Testis (tissue), 3 donors: Measurements from ENCODE around the gene BTBD10. TPM values are rescaled to one million over a fixed set of nuclear protein-coding genes. Genes with fewer than 3 reads are reported as not detected.

ENCODE experiments used
- DNase-seq: peaks from one replicate; pipeline ENCODE4 v3.0.0-alpha.2; 2019
- H3K27ac ChIP-seq, 2 donors: fragments of 200-600 bp; sonication (generic); one replicate each; pipeline ENCODE4 v1.5.1; 2019
- H3K27me3 ChIP-seq: fragments of 200-600 bp; sonication (generic); one replicate; pipeline ENCODE4 v1.5.1; 2019
- H3K36me3 ChIP-seq: fragments of 200-600 bp; sonication (generic); one replicate; pipeline ENCODE4 v1.5.1; 2017; ENCODE audit warnings: low read depth; ENCODE audit errors: missing control alignments
- H3K4me1 ChIP-seq: fragments of 200-600 bp; sonication (generic); one replicate; pipeline ENCODE4 v1.5.1; 2019
- H3K4me3 ChIP-seq, 2 donors: fragments of 200-600 bp; sonication (generic); one replicate each; pipeline ENCODE4 v1.5.1; 2017 to 2019
- H3K9me3 ChIP-seq: fragments of 200-600 bp; sonication (generic); one replicate; pipeline ENCODE4 v1.5.1; 2017
- POLR2A ChIP-seq: fragments of 450-650 bp; IDR thresholded peaks from one replicate; pipeline ENCODE4 v1.6.1; 2017; ENCODE audit warnings: antibody characterized with exemption, mild to moderate bottlenecking, moderate library complexity
- WGBS, 2 donors: methylation state at CpG; one replicate each; pipeline ENCODE4 v1.1.5; 2018; 5-methylcytosine and 5-hydroxymethylcytosine counted together
- intact Hi-C: fragments of 100-400 bp; cut with DNase I; formaldehyde crosslinking; loops from one replicate; pipeline ENCODE4 v1.15.1; 2023; ENCODE audit warnings: low total_unique reads
- polyA plus RNA-seq: library from polyadenylated mRNA; stranded (reverse); fragments of 350-450 nt; fragmentation: Illumina TruSeq; extraction: RNeasy Lipid Tissue Mini Kit (QIAGEN cat#74804); gene quantifications from one replicate; pipeline ENCODE4 v1.2.3, GENCODE V29; 2014; ENCODE audit warnings: low read depth, low replicate concordance; ENCODE audit not compliant: insufficient read depth
- total RNA-seq, 2 donors: library from RNA; depleted of rRNA; stranded (reverse); fragments of >200 nt; gene quantifications; one replicate each; pipeline ENCODE4 v1.2.3, GENCODE V29; 2016
- TF ChIP-seq, protein P1 (sequence below), 3 experiments: fragments of 450-650 bp in 2 of 3; fragments of 200-600 bp in 1 of 3; sonication (generic) in 1 of 3; IDR thresholded peaks; one replicate each; pipeline ENCODE4 v1.5.1; 2016 to 2019; ENCODE audit warnings: antibody characterized with exemption in 3 of 3, mild to moderate bottlenecking in 2 of 3, moderate library complexity in 1 of 3

BTBD10 gene
- total and polyA plus RNA-seq, 3 donors from 2014 or later: 47.0 to 81.7 (median 69.4) TPM

DNA sequence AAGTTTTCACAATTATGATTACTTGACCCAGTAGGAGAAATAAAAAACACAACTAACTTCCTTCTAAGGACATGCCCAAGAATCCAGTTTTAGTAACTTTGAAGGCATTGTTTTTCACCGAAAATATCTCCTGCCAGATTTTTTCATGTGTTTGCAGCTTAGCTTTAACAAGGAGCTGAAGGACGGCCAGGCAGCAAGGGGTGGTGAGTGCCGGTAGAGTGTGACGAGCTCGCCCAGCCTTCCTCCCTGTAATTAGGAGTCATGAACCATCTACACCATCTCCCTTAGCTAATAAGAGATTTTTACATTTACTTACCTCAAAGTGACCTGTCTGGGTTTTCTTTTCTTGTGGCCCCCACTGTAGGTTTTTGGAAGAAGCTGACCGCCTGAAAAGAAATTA, 113.4 kb downstream of the BTBD10 start:
- intact Hi-C loops: no loop called here
- 89 to 93% methylated on average over 6 of the region's 6 CpGs for WGBS, 2 donors

DNA sequence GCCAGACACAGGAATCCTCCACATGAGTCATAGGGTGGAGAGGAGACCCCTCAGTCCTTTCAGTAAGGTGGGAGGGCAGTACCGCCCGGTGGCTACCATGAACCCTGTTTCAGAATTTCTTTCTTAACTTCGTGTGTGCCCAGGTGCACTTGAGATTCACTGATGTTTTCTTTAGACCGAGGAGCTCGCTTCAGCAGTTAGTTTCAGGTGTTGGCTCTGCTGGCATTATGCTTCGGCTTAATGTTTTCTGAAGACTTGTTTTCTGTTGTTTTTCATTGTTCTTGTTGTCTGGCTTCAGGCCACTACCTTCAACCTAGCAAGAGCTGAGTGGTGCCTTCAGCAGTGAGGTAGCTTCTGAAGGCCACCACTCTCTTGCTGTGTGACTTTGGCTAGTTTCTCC, 114.0 kb downstream of the BTBD10 start:
- 91 to 95% methylated on average over 6 of the region's 6 CpGs for WGBS, 2 donors
- intact Hi-C loops: no loop called here

More for the DNA sequence above, 113.4 kb downstream of the BTBD10 start:
- no peaks in the 10 kb centered on the region for H3K36me3 ChIP-seq
- H3K27ac ChIP-seq: no peak overlapping the region
- no peak overlapping the region for H3K4me3 ChIP-seq
- no peaks in the 10 kb centered on the region for H3K27me3 ChIP-seq
- no peak for TF ChIP-seq POLR2A
- TF ChIP-seq, protein P1, sequence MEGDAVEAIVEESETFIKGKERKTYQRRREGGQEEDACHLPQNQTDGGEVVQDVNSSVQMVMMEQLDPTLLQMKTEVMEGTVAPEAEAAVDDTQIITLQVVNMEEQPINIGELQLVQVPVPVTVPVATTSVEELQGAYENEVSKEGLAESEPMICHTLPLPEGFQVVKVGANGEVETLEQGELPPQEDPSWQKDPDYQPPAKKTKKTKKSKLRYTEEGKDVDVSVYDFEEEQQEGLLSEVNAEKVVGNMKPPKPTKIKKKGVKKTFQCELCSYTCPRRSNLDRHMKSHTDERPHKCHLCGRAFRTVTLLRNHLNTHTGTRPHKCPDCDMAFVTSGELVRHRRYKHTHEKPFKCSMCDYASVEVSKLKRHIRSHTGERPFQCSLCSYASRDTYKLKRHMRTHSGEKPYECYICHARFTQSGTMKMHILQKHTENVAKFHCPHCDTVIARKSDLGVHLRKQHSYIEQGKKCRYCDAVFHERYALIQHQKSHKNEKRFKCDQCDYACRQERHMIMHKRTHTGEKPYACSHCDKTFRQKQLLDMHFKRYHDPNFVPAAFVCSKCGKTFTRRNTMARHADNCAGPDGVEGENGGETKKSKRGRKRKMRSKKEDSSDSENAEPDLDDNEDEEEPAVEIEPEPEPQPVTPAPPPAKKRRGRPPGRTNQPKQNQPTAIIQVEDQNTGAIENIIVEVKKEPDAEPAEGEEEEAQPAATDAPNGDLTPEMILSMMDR (IDR thresholded peaks at IDR 0.05): no peak
- no peaks in the 10 kb centered on the region for H3K9me3 ChIP-seq
- no peak for DNase-seq
- no peaks in the 10 kb centered on the region for H3K4me1 ChIP-seq

DNA sequence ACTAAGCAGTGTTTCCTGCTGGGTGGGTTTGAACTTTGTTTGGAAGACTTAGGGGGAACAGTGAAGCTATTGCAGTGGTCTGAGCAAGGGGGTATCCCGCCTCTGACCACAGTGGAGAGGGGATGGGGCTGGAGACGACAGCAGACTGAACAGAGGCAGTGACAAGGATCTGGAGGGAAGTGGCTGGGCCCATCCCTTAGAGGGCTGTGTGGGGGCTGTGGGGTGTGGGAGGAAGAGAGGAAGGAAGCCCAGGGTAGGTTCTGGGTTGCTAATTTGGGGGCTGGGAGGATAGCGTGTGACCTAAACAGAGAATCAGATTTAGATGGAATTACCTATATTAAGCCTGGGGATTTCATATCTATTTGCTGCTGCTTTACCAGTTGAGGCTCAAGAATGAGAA, 114.7 kb downstream of the BTBD10 start:
- 62 to 76% methylated on average over 3 of the region's 3 CpGs for WGBS, 2 donors
- no peak overlapping the region for H3K27ac ChIP-seq
- no peaks in the 10 kb centered on the region for H3K9me3 ChIP-seq
- TF ChIP-seq POLR2A: no peak
- TF ChIP-seq, protein P1 (IDR thresholded peaks at IDR 0.05): no peak
- DNase-seq: no peak
- no peak overlapping the region for H3K4me3 ChIP-seq
- intact Hi-C loops: no loop called here
- H3K4me1 ChIP-seq: no peaks in the 10 kb centered on the region
- no peaks in the 10 kb centered on the region for H3K36me3 ChIP-seq
- H3K27me3 ChIP-seq: no peaks in the 10 kb centered on the region

More for the DNA sequence above, 114.0 kb downstream of the BTBD10 start:
- Histone ChIP-seq H3K9me3 (no peaks in the 10 kb centered on the region), H3K4me3 (no peak overlapping the region), H3K36me3 (no peaks in the 10 kb centered on the region), H3K4me1 (no peaks in the 10 kb centered on the region), H3K27me3 (no peaks in the 10 kb centered on the region), H3K27ac (no peak overlapping the region)
- DNase-seq: no peak
- TF ChIP-seq POLR2A: no peak
- TF ChIP-seq, protein P1 (IDR thresholded peaks at IDR 0.05): no peak

DNA sequence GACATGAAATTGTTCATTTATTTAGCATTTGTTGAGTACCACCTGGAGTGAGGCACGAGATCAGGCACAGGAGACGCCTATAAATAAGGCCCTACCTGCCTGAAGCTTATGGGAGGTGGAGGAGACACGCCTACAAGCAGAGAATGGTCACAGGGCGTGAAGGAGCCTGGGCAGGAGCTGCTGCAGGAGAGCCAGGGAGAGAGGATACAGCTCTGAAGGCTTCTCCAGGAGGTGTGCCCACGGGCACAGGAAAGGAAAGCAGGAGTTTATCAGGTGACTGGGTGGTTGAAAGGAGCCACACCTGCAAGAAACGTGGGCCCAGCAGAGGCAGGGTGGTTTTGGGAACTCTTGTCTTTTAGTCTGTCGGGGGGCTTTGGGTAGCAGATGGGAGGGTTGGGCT, 115.1 kb downstream of the BTBD10 start:
- DNase-seq: no peak
- H3K4me1 ChIP-seq: no peaks in the 10 kb centered on the region
- H3K27ac ChIP-seq: no peak overlapping the region
- no peak overlapping the region for H3K4me3 ChIP-seq
- no peak for TF ChIP-seq POLR2A
- TF ChIP-seq, protein P1 (IDR thresholded peaks at IDR 0.05): no peak
- no peaks in the 10 kb centered on the region for H3K36me3 ChIP-seq
- WGBS, 2 donors: 86 to 94% methylated on average over 7 of the region's 7 CpGs
- no peaks in the 10 kb centered on the region for H3K9me3 ChIP-seq
- intact Hi-C loops: no loop called here
- H3K27me3 ChIP-seq: no peaks in the 10 kb centered on the region

DNA sequence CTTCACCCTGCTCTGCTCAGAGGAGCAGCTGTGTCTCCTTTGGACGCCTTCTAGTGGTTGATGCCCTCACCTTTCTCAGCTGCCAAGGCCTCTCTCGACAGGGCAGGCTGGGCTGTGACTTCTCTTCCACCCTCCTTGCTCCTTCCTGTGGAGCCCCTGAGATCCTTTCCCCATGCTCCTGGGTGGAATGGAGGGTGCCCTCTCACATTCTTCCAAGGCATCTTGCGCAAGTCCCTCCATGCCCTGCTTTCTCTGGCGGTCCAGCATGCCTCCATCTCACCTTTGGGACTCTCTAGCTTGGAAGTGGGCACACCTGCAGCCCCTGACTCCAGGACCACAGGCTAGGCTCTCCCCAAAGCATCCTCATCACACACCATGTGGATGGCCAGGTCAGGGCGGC, 116.6 kb downstream of the BTBD10 start:
- Histone ChIP-seq H3K4me1 (no peaks in the 10 kb centered on the region), H3K27me3 (no peaks in the 10 kb centered on the region), H3K36me3 (no peaks in the 10 kb centered on the region), H3K9me3 (no peaks in the 10 kb centered on the region), H3K4me3 (no peak overlapping the region), H3K27ac (no peak overlapping the region)
- WGBS, 2 donors: 92 to 97% methylated on average over 5 of the region's 5 CpGs
- TF ChIP-seq, protein P1 (IDR thresholded peaks at IDR 0.05): no peak
- no peak for TF ChIP-seq POLR2A
- no peak for DNase-seq
- intact Hi-C loops: no loop called here
